G401 (cell line): ENCODE results near the gene R3HDM4. TPM values are rescaled to one million over a fixed set of nuclear protein-coding genes. Genes with fewer than 3 reads are reported as not detected.
"Not testable (repeated sequence)": the region's sequence is repeated elsewhere in the genome, so short reads cannot be mapped to it uniquely, and the experiment has no call there.

Source experiments
- DNase-seq: peaks from one replicate; pipeline ENCODE4 v3.0.0-alpha.2; 2015; ENCODE audit warnings: low spot score
- in situ Hi-C: cut with HindIII; loops from 2 replicates; pipeline ENCODE4 v1.10.0; 2016; ENCODE audit warnings: low sequenced_read_pairs, mixed read lengths
- total RNA-seq: library from RNA; depleted of rRNA; stranded (reverse); fragments of >200 nt; shearing (Covaris generic); gene quantifications from 2 replicates; pipeline ENCODE4 v1.2.3, GENCODE V29; 2014; rRNA removed

Gene R3HDM4
- 12.7 and 13.9 TPM in 2 replicates for total RNA-seq

GRCh38 chr19:913080-913748 lies at the start of gene R3HDM4:
TSS of gene R3HDM4 (minus strand) at chr19:913219. CDS start at chr19:913157, 62 bp downstream.
- in situ Hi-C loops, result no loop called here
- peak; percentile 63 for DNase-seq

GRCh38 chr19:961866-962620 lies 49.0 kb upstream of the R3HDM4 start:
- no peak for DNase-seq
- in situ Hi-C loops, result no loop called here

GRCh38 chr19:960601-960938 lies 47.6 kb upstream of the R3HDM4 start:
- DNase-seq, result no peak
- in situ Hi-C loops, result no loop called here

- in situ Hi-C loops, result no loop called here
- no peak for DNase-seq
Measured at GRCh38 chr19:960020-960419, 47.0 kb upstream of the R3HDM4 start.

GRCh38 chr19:958967-959855 lies 46.2 kb upstream of the R3HDM4 start:
- no peak for DNase-seq
- in situ Hi-C loops, result no loop called here

- in situ Hi-C loops, result not testable (repeated sequence)
Measured at GRCh38 chr19:957578-957977, 44.6 kb upstream of the R3HDM4 start.

GRCh38 chr19:956766-957440 lies 43.9 kb upstream of the R3HDM4 start:
- DNase-seq, result peak; percentile 46
- in situ Hi-C loops, result no loop called here

More at GRCh38 chr19:957578-957977, 44.6 kb upstream of the R3HDM4 start:
- not testable (repeated sequence) for DNase-seq

- in situ Hi-C loops, result no loop called here
- DNase-seq, result peak; percentile 18
Measured at GRCh38 chr19:955803-956765, 43.1 kb upstream of the R3HDM4 start.

GRCh38 chr19:954672-955494 lies 41.9 kb upstream of the R3HDM4 start:
- peak; percentile 15 for DNase-seq
- in situ Hi-C loops, result no loop called here

GRCh38 chr19:954272-954671 lies 41.3 kb upstream of the R3HDM4 start:
- no peak for DNase-seq
- in situ Hi-C loops, result no loop called here

GRCh38 chr19:953445-954271 lies 40.6 kb upstream of the R3HDM4 start:
- in situ Hi-C loops, result no loop called here

GRCh38 chr19:952680-953444 lies 39.8 kb upstream of the R3HDM4 start:
- no peak for DNase-seq
- in situ Hi-C loops, result no loop called here

More at GRCh38 chr19:953445-954271, 40.6 kb upstream of the R3HDM4 start:
- DNase-seq, result no peak

- in situ Hi-C loops, result no loop called here
- no peak for DNase-seq
Measured at GRCh38 chr19:952049-952679, 39.1 kb upstream of the R3HDM4 start.

GRCh38 chr19:950352-951066 lies 37.5 kb upstream of the R3HDM4 start:
- in situ Hi-C loops, result no loop called here
- no peak for DNase-seq
